OCI-LY3 (cell line): Measurements from ENCODE around the gene FAM229B.

ENCODE experiments used
- H2AFZ ChIP-seq: fragments of 200-600, 300-600 bp; shearing (Covaris generic); 2 replicates; pipeline ENCODE4 v1.6.0; 2014; ENCODE audit warnings: antibody characterized with exemption, low read depth, low read length
- H3K27ac ChIP-seq: fragments of 200-600, 300-600 bp; sonication (generic); 2 replicates; pipeline ENCODE4 v1.5.1; 2014; ENCODE audit warnings: mild to moderate bottlenecking, low read length, moderate library complexity, mixed read lengths
- H3K27me3 ChIP-seq: fragments of 200-600, 300-600 bp; sonication (generic); 2 replicates; pipeline ENCODE4 v1.6.1; 2014; ENCODE audit warnings: low read depth, low read length, mixed read lengths
- H3K36me3 ChIP-seq: fragments of 200-600, 300-600 bp; sonication (generic); replicated peaks from 2 replicates; pipeline ENCODE3; 2014; ENCODE audit warnings: low read depth, low read length, mixed read lengths
- H3K4me1 ChIP-seq: fragments of 300-600, 200-600 bp; sonication (generic); 2 replicates; pipeline ENCODE4 v1.6.1; 2014; ENCODE audit warnings: low read length, mixed read lengths
- H3K4me2 ChIP-seq: fragments of 200-600, 300-600 bp; sonication (generic); 2 replicates; pipeline ENCODE4 v1.6.1; 2014; ENCODE audit warnings: low read length, mixed read lengths
- H3K4me3 ChIP-seq: fragments of 300-600, 200-600 bp; sonication (generic); 2 replicates; pipeline ENCODE4 v1.5.1; 2014; ENCODE audit warnings: antibody characterized with exemption, mild to moderate bottlenecking, low read length, moderate library complexity
- H3K79me2 ChIP-seq: fragments of 300-600, 200-600 bp; shearing (Covaris generic); 2 replicates; pipeline ENCODE4 v1.6.1; 2014; ENCODE audit warnings: mild to moderate bottlenecking, low read length, mixed read lengths
- H3K9ac ChIP-seq: fragments of 300-600, 200-600 bp; shearing (Covaris generic); 2 replicates; pipeline ENCODE4 v1.6.0; 2014; ENCODE audit warnings: mild to moderate bottlenecking, low read length, moderate library complexity
- H3K9me3 ChIP-seq: fragments of 200-600, 300-600 bp; shearing (Covaris generic); 2 replicates; pipeline ENCODE4 v1.6.1; 2014; ENCODE audit warnings: low read length, mixed read lengths; ENCODE audit not compliant: insufficient read depth
- H4K20me1 ChIP-seq: fragments of 200-600, 300-600 bp; sonication (generic); 2 replicates; pipeline ENCODE4 v1.6.1; 2016; ENCODE audit warnings: low read length, mixed read lengths; ENCODE audit not compliant: insufficient read depth
- CTCF ChIP-seq: fragments of 200-600, 300-600 bp; sonication (generic); IDR thresholded peaks from 2 replicates; pipeline ENCODE4 v1.5.1; 2014; ENCODE audit warnings: antibody characterized with exemption, low read length, low read depth
- EZH2phosphoT487 ChIP-seq: fragments of 200-600 bp; shearing (Covaris generic); IDR thresholded peaks from 2 replicates; pipeline ENCODE4 v1.6.1; 2018; ENCODE audit warnings: antibody characterized with exemption, mixed run types, low read depth

The FAM229B gene

DNA sequence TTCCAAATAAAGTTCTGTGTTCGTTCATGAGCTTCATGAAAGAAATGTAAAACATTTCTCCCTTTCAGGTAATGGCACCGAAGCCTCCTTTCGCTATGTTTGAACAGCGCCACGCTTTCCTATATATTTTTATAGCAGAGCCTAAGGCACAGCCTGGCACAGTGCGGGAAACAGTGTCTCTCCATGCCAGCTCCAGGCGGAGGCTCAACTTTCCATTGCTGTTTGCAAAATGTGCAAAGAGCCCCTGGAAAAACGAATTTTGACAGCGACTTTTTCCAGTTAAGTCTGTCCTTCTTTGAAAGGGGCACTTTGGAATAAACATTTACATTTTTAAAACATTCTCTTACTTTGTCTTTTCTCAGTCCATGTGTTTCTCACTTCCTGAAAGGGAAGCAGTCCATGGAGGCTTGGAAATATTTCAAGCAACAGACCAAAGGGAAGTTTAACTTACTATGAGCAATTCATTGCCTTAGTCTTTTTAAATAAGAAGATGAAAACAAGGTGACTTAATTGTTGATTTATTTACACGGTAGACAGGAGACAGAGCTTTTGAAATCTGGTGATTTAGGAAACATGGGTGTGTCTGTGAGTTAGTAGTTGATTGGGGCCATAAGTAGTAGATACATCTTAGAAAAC, 32.7 kb upstream of the FAM229B start:
- no peak overlapping the region for H2AFZ ChIP-seq
- H3K27ac ChIP-seq, result no peak overlapping the region
- H3K27me3 ChIP-seq, result no peaks in the 10 kb centered on the region
- no peak overlapping the region for H3K4me2 ChIP-seq
- no peaks in the 10 kb centered on the region for H4K20me1 ChIP-seq
- no peaks in the 10 kb centered on the region for H3K79me2 ChIP-seq
- no peaks in the 10 kb centered on the region for H3K4me1 ChIP-seq
- H3K9me3 ChIP-seq, result no peaks in the 10 kb centered on the region
- H3K9ac ChIP-seq, result no peak overlapping the region
- no peak for TF ChIP-seq EZH2phosphoT487
- TF ChIP-seq CTCF, result no peak
- no peak overlapping the region for H3K4me3 ChIP-seq
- H3K36me3 ChIP-seq, result no peaks in the 10 kb centered on the region

DNA sequence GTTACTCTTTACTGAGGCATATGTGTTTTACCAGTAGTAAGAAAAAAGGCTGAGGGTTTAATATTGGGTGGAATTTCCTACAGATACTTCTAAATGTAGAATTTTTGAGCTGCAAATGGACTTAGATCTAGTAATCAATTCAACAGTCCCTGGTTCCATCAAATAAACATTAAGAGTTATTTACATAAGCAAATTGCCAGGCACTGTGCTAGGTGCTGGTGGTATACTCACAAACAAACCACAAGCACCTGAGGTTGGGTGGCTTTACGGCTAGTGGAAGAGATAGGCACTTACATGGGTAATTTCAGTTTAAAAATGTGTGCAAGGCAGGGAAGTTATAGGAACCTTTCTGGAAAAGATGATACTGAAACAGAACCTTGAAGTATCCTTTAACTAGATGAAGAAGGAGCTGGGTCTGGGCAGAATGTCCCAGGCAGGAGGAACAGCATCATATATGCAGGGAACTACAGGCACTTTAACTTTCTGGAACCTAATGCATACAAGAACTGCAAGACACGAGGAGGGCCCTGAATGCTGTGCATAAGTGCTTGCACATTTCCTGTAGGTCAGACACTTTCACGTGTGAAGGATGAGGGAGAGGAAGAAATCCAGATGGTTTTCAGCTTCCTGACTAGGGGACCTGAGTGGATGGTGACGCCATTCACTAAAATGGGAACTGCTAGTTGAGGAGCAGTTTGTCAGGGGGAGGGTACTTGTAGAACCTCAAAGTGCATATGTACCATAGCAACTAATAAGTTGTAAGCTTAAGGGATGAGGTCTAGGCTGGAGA, 29.0 kb upstream of the FAM229B start:
- Histone ChIP-seq H3K27ac (no peak overlapping the region), H2AFZ (no peak overlapping the region)

DNA sequence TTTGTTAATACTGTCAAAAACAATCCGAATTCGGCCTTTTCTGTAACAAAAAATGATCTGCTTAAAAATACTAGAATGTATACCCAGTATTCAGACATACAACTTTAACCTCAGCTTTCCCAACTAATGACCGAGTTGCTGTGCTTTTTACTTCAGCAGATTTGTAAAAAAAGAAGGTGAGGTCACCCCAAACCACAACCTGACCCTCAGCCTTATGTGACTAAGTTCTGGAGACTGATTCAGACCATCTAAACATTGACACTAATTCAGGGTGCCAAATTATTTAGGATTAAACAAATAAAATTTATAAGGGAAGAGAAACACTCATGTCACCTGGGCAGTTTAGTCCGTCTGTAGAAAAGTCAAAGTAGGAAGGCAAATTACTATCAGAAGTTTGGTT, 25.8 kb upstream of the FAM229B start:
- no peak overlapping the region for H3K9ac ChIP-seq
- H4K20me1 ChIP-seq, result no peaks in the 10 kb centered on the region
- no peaks in the 10 kb centered on the region for H3K9me3 ChIP-seq

More for the DNA sequence above, 29.0 kb upstream of the FAM229B start:
- TF ChIP-seq CTCF, result no peak
- no peak for TF ChIP-seq EZH2phosphoT487
- Histone ChIP-seq H3K27me3 (no peaks in the 10 kb centered on the region), H3K36me3 (no peaks in the 10 kb centered on the region), H3K9me3 (no peaks in the 10 kb centered on the region), H3K4me2 (no peak overlapping the region), H4K20me1 (no peaks in the 10 kb centered on the region), H3K9ac (no peak overlapping the region), H3K4me3 (no peak overlapping the region), H3K79me2 (no peaks in the 10 kb centered on the region), H3K4me1 (no peaks in the 10 kb centered on the region)

More for the DNA sequence above, 25.8 kb upstream of the FAM229B start:
- no peaks in the 10 kb centered on the region for H3K27me3 ChIP-seq
- no peaks in the 10 kb centered on the region for H3K36me3 ChIP-seq
- H3K4me2 ChIP-seq, result no peak overlapping the region
- TF ChIP-seq CTCF (no peak), EZH2phosphoT487 (no peak)
- no peaks in the 10 kb centered on the region for H3K4me1 ChIP-seq
- no peaks in the 10 kb centered on the region for H3K79me2 ChIP-seq
- no peak overlapping the region for H2AFZ ChIP-seq
- H3K4me3 ChIP-seq, result no peak overlapping the region
- no peak overlapping the region for H3K27ac ChIP-seq
